OCI-LY7 (cell line): ENCODE results near the gene CENPK.

Source experiments
- EZH2phosphoT487 ChIP-seq: fragments of 200-600 bp; sonication (generic); IDR thresholded peaks from 2 replicates; pipeline ENCODE4 v1.6.1; 2018; ENCODE audit warnings: low read depth, borderline replicate concordance, mild to moderate bottlenecking, mixed run types, antibody characterized with exemption, low read length, moderate library complexity, mixed read lengths
- TF ChIP-seq, protein P1 (sequence below): fragments of 200-600 bp; sonication (generic); conservative IDR thresholded peaks from 2 replicates; pipeline ENCODE4 v1.5.1; 2014; ENCODE audit warnings: mild to moderate bottlenecking, antibody characterized with exemption, low read length, moderate library complexity, mixed read lengths

DNA sequence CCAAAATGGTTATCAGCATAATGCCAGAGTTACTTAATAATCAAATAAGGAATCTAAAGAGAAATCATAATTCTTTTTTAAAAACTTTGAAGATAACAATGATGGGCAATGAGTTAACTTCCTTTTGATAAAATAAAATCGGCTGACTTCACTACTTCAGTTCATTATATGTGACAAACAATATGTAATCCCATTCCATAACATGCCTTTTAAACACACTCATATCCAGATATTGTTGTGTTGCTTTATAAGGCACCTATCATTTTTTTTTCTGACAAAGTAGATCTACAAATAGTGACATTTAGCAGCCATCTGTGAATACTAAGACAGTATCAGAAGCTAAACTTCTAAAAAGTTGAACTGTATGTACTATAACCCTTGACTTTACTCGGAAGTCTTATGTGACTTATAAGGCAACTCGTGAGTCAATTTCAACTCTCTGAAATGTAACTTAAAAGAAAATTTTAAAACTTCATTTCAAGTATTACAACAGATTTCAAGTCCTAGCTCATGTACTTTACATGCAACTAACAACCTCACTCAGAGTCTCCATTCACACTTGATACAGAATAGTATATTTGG lies 88.7 kb downstream of the CENPK start:
- TF ChIP-seq, protein P1, sequence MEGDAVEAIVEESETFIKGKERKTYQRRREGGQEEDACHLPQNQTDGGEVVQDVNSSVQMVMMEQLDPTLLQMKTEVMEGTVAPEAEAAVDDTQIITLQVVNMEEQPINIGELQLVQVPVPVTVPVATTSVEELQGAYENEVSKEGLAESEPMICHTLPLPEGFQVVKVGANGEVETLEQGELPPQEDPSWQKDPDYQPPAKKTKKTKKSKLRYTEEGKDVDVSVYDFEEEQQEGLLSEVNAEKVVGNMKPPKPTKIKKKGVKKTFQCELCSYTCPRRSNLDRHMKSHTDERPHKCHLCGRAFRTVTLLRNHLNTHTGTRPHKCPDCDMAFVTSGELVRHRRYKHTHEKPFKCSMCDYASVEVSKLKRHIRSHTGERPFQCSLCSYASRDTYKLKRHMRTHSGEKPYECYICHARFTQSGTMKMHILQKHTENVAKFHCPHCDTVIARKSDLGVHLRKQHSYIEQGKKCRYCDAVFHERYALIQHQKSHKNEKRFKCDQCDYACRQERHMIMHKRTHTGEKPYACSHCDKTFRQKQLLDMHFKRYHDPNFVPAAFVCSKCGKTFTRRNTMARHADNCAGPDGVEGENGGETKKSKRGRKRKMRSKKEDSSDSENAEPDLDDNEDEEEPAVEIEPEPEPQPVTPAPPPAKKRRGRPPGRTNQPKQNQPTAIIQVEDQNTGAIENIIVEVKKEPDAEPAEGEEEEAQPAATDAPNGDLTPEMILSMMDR: no peak
- TF ChIP-seq EZH2phosphoT487: no peak
